Measurements from ENCODE around the gene PCF11. TPM values are rescaled to one million over a fixed set of nuclear protein-coding genes. Genes with fewer than 3 reads are reported as not detected.
"Not testable (repeated sequence)": the region's sequence is repeated elsewhere in the genome, so short reads cannot be mapped to it uniquely, and the experiment has no call there.

PCF11 gene
- total RNA-seq, 1 experiment from 2014 or later = 6.9 TPM

DNA sequence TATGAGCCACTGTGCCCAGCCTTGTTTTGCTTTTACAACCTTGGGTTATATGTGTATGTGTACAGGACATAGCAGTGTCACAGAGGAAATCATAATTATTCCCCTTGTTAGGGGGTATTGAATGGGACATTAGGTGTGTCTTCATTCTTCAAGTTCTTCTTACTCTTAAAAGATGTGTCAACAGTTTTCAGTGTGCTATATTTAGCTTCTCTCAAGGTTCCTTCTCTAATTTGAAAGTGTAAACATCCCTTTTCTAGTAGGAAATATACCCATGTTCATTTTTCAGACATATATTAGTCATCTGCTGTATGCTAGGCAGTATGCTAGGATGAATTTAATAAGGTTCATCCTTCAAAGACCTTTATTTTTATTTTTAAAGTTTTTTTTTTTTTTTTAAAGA, 17.1 kb downstream of the PCF11 start:
- in situ Hi-C loops (cut with HindIII; ENCODE audit: low pct_unique_long_range_greater_than_20kb, low sequenced_read_pairs) = no loop called here

GRCh38 chr11:83175815-83176214, 18.9 kb downstream of the PCF11 start:
- DNase-seq (ENCODE audit: low read depth) = no peak
- in situ Hi-C loops (cut with HindIII; ENCODE audit: low pct_unique_long_range_greater_than_20kb, low sequenced_read_pairs) = no loop called here

More for the DNA sequence above, 17.1 kb downstream of the PCF11 start:
- no peak for DNase-seq (ENCODE audit: low read depth)

DNA sequence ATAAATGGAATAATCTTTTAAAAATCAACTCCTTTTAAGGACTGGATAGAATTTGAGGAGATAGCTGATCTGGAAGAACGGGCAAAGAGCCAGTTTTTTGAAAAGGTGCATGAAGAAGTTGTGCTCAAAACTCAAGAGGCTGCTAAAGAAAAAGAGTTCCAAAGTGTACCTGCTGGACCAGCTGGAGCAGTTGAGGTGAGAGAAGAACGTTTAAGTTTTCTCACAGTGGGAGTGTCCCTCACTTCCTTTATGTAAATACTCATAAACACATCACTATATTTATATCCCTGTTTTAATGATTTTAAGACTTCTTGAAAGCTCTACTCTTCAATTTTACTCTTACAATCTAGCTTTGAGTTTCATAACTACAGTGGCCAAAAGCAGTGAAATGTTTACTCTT, 24.9 kb downstream of the PCF11 start:
- in situ Hi-C loops (cut with HindIII; ENCODE audit: low pct_unique_long_range_greater_than_20kb, low sequenced_read_pairs) = no loop called here
- no peak for DNase-seq (ENCODE audit: low read depth)

DNA sequence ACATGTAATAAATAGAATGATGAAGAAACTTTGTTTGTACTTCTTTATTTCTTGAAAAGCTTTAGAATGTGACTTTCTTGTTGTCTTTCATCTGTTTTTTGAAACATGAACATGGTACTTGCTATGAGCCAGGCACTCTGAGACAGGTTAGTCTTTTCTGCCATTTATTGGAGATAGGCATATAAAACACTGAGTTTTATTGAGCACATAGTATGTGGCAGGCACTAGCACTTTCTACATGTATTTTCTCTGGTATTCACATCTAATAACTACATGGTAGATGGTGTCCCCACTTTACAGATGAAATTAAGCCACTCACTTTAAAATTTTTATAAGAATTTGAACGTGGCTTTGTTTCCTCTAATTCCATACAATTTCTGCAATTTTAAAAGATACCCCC, 28.8 kb downstream of the PCF11 start:
- in situ Hi-C loops (cut with HindIII; ENCODE audit: low pct_unique_long_range_greater_than_20kb, low sequenced_read_pairs) = no loop called here
- DNase-seq (ENCODE audit: low read depth) = no peak

- in situ Hi-C loops (cut with HindIII; ENCODE audit: low pct_unique_long_range_greater_than_20kb, low sequenced_read_pairs) = no loop called here
Measured at GRCh38 chr11:83187465-83187864, 30.5 kb downstream of the PCF11 start.

DNA sequence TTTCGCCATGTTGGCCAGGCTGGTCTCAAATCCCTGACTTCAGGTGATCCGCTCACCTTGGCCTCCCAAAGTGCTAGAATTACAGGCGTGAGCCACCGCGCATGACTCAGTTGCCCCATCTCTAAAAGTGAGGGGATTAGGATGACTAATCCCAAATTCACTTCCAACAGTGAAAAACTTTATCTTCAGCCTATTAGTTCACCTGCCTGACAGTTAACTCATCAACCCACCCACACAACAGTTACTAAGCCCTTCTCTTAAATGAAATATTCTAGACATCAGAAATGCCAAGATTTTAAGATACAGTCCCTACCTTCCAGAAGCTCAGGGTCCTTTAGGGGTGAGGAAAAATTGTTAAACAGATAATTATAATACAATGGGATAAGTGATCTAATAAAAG, 34.6 kb downstream of the PCF11 start:
- no peak for DNase-seq (ENCODE audit: low read depth)
- in situ Hi-C loops (cut with HindIII; ENCODE audit: low pct_unique_long_range_greater_than_20kb, low sequenced_read_pairs) = no loop called here

More at GRCh38 chr11:83187465-83187864, 30.5 kb downstream of the PCF11 start:
- DNase-seq (ENCODE audit: low read depth) = no peak

GRCh38 chr11:83191986-83192385, 35.1 kb downstream of the PCF11 start:
- in situ Hi-C loops (cut with HindIII; ENCODE audit: low pct_unique_long_range_greater_than_20kb, low sequenced_read_pairs) = no loop called here
- DNase-seq (ENCODE audit: low read depth) = no peak

DNA sequence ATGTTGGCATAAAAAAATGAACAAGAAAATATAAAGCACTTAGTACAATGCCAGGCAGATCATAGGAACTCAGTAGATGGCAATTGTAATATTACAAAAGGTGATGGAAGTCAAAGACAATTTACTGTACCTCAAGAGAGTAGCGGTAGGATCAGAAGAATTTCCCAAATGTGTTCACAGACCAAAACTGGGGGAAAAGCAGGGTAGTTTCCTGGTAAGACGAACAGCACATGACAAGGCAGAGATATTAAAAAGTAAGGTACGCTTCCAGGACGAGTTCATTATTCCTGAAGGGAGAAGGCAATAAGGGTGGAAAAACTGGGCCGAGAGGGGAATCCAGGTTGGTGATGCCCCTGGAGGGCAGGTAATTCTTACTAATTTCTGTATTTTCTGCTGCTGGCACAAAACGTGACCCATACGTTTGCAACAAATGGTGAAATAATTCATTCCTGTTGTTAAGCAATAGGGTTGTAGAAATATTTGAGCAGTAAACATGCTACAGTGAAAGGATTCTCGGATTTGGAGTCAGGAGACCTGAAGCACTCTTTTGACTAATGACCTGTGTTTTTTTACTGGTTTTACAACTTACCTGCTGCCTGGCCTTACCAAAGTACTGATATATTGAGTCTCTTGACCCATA, 35.8 kb downstream of the PCF11 start:
- DNase-seq (ENCODE audit: low read depth) = no peak
- in situ Hi-C loops (cut with HindIII; ENCODE audit: low pct_unique_long_range_greater_than_20kb, low sequenced_read_pairs) = no loop called here

- DNase-seq (ENCODE audit: low read depth) = peak; percentile 85
- in situ Hi-C loops (cut with HindIII; ENCODE audit: low pct_unique_long_range_greater_than_20kb, low sequenced_read_pairs) = no loop called here
Measured at GRCh38 chr11:83193315-83194280, 36.7 kb downstream of the PCF11 start, which contains the start of gene ANKRD42. Gene ANKRD42 (plus strand): TSS chr11:83193712. CDS start chr11:83194671, 959 bp downstream.

GRCh38 chr11:83194281-83195142, 37.6 kb downstream of the PCF11 start:
- in situ Hi-C loops (cut with HindIII; ENCODE audit: low pct_unique_long_range_greater_than_20kb, low sequenced_read_pairs) = no loop called here
- peak; percentile 56 for DNase-seq (ENCODE audit: low read depth)

GRCh38 chr11:83195143-83195466, 38.2 kb downstream of the PCF11 start:
- DNase-seq (ENCODE audit: low read depth) = peak; percentile 10
- in situ Hi-C loops (cut with HindIII; ENCODE audit: low pct_unique_long_range_greater_than_20kb, low sequenced_read_pairs) = no loop called here

DNA sequence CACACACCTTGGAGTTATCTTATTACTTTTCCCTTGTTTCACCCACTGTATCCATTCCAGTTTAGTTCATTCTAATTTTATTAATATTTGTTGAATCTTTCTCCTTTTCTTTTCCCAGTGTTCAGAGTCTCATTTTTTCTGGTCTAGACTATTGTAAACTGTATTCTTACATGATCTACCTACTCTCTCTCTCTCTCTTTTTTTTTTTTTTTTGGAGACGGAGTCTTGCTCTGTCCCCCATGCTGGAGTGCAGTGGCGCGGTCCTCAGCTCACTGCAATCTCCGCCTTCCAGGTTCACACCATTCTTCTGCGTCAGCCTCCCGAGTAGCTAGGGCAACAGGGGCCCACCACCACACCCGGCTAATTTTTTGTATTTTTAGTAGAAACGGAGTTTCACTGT, 38.7 kb downstream of the PCF11 start:
- in situ Hi-C loops (cut with HindIII; ENCODE audit: low pct_unique_long_range_greater_than_20kb, low sequenced_read_pairs) = no loop called here
- no peak for DNase-seq (ENCODE audit: low read depth)

GRCh38 chr11:83200035-83200434, 43.1 kb downstream of the PCF11 start:
- no peak for DNase-seq (ENCODE audit: low read depth)
- in situ Hi-C loops (cut with HindIII; ENCODE audit: low pct_unique_long_range_greater_than_20kb, low sequenced_read_pairs) = no loop called here

DNA sequence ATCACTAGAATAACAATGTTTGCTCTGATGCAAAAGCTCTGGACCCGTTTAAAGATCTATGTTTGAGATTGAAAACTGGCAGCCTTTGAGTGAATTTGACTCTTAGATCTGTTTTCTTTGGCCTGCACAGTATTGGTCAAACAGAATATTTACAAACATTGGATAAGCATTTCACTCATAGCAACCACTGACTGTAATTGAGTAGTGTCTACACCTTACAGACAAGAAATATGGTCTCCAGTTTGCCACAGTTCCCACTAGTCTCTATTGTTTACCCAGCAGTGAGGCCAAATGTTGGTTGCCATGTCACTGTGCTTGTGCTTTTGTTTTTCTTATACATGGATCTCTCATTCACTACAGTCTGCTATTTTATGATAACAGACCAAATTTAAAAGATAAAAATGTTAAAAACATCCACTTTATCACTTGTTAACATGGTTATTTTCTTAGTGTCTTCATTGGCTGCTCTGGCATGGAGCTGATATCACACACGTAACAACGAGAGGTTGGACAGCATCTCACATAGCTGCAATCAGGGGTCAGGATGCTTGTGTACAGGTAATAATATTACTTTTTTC, 48.8 kb downstream of the PCF11 start:
- DNase-seq (ENCODE audit: low read depth) = no peak
- in situ Hi-C loops (cut with HindIII; ENCODE audit: low pct_unique_long_range_greater_than_20kb, low sequenced_read_pairs) = no loop called here

DNA sequence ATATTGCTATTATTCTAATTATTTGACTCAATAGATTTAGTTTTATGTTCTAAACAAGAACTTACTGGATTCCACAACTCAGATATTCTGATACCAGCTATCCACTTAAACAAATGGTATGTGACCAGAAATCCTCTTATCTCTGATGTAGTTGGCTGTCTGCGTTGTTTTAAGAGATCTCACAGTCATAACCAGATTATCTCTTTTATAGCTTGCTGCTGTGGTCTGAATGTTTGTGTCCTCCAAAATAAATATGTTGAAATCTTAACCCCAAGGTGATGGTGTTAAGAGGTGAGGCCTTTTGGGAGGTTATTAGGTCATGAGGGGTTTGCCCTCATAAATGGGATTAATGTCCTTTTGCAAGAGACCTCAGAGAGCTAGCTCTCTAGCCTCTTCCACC, 49.3 kb downstream of the PCF11 start:
- in situ Hi-C loops (cut with HindIII; ENCODE audit: low pct_unique_long_range_greater_than_20kb, low sequenced_read_pairs) = no loop called here
- no peak for DNase-seq (ENCODE audit: low read depth)

DNA sequence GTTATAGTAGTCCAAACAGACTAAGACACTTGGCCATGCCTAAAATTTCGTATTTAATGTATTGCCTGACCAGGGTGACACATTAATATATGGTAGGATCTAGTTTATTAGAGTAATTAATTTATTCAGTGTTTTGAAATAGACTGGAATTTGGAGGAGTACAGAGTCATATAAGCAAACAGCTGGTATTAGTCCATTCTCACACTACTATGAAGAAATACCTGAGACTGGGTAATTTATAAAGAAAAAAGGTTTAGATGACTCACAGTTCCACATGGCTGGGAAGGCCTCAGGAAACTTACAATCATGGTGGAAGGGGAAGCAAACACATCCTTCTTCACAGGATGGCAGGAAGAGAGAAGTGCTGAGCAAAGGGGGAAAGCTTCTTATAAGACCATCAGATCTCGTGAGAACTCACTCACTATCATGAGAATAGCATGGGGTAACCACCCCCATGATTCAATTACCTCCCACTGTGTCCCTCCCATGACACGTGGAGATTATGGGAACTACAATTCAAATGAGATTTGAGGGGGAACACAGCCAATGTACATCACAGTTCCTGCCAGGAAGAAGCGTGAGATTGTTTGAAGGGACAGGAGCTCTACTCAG, 49.9 kb downstream of the PCF11 start:
- in situ Hi-C loops (cut with HindIII; ENCODE audit: low pct_unique_long_range_greater_than_20kb, low sequenced_read_pairs); DNase-seq (ENCODE audit: low read depth): not testable (repeated sequence)

DNA sequence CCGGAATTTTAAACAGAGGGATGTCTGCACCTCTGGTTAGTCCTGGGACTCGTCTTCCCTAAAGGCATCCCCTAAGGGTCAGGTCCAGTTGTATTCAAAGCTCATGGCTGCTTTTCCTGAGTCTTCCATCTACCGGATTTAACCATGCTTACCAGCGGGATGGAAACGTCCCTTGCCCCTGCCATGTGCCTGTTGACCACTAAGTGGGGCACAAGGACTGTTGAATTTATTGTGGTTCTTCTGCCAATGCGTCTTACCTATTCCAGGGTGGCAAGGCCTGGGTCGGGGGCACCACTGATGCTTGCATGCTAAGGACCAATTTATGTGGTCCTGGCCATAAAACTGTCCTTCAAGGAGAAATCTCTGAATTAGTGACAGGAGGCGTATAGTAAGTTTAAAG, 62.2 kb downstream of the PCF11 start:
- DNase-seq (ENCODE audit: low read depth) = no peak
- in situ Hi-C loops (cut with HindIII; ENCODE audit: low pct_unique_long_range_greater_than_20kb, low sequenced_read_pairs) = no loop called here

GRCh38 chr11:83220260-83220659, 63.3 kb downstream of the PCF11 start:
- in situ Hi-C loops (cut with HindIII; ENCODE audit: low pct_unique_long_range_greater_than_20kb, low sequenced_read_pairs) = no loop called here
- no peak for DNase-seq (ENCODE audit: low read depth)
